Left ventricle myocardium inferior (tissue), 1 donor: ENCODE data around the gene PPM1H. TPM values are rescaled to one million over a fixed set of nuclear protein-coding genes. Genes with fewer than 3 reads are reported as not detected.

Experiments used
- DNase-seq: peaks from one replicate; pipeline ENCODE4 v3.0.0-alpha.2; 2020
- H3K27ac ChIP-seq: fragments of 200-600 bp; replicated peaks from 2 replicates; pipeline ENCODE4 v1.8.0; 2021
- H3K27me3 ChIP-seq: fragments of 200-600 bp; 2 replicates; pipeline ENCODE4 v1.8.0; 2021; ENCODE audit warnings: low read depth
- H3K36me3 ChIP-seq: fragments of 200-600 bp; 2 replicates; pipeline ENCODE4 v1.8.0; 2021
- H3K4me1 ChIP-seq: fragments of 200-600 bp; 2 replicates; pipeline ENCODE4 v1.8.0; 2021
- H3K4me3 ChIP-seq: fragments of 200-600 bp; 2 replicates; pipeline ENCODE4 v1.8.0; 2021; ENCODE audit warnings: mild to moderate bottlenecking, moderate library complexity
- H3K9me3 ChIP-seq: fragments of 200-600 bp; replicated peaks from 2 replicates; pipeline ENCODE4 v1.8.0; 2021
- CTCF ChIP-seq: fragments of 200-600 bp; IDR thresholded peaks from 2 replicates; pipeline ENCODE4 v1.8.0; 2021; ENCODE audit warnings: antibody characterized with exemption, mild to moderate bottlenecking, borderline replicate concordance
- intact Hi-C: fragments of 100-400 bp; cut with micrococcal nuclease; formaldehyde crosslinking; loops from one replicate; pipeline ENCODE4 v1.11.0; 2022
- total RNA-seq: library from RNA; stranded (reverse); fragmentation: NEBNext Ultra II Directional; extraction: Animal tissue kit (Norgen Biotek cat#: 25700); gene quantifications from one replicate; pipeline ENCODE4 v1.2.1, GENCODE V29; 2021
- donor health status: DM: no; HTN: yes; CAD: no; lungs with severe emphysema.

The PPM1H gene
- total RNA-seq, 1 donor from 2014 or later, result 6.0 TPM

GRCh38 chr12:62606654-62607053 is 328.3 kb downstream of the PPM1H start:
- H3K36me3 ChIP-seq, result no peaks in the 10 kb centered on the region
- no peaks in the 10 kb centered on the region for H3K27me3 ChIP-seq
- H3K4me3 ChIP-seq, result no peak overlapping the region
- no peak overlapping the region for H3K27ac ChIP-seq
- H3K9me3 ChIP-seq, result no peaks in the 10 kb centered on the region
- peaks cover 38% of the 10 kb centered on the region for H3K4me1 ChIP-seq
- intact Hi-C loops, result no loop called here
- DNase-seq, result no peak
- TF ChIP-seq CTCF, result no peak

DNA sequence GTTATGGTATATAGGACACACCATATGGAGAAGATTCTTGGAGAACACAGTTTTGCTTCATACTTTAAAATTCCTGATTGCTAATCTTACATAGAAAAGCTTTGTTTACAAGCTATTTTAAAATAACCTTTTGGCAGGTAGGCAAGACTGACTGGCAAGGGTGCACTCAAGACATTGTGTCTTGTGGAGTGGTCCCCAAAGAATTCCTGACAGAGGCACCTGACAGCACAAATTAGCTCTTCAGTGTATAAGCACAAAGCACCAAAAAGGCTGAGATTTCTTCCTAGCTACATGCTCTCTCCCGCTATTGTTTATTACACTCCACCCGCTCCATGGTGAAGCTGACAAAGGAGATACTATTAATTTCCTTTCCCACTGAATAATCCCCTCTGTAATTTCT is 329.0 kb downstream of the PPM1H start:
- Histone ChIP-seq H3K27ac (no peak overlapping the region), H3K36me3 (no peaks in the 10 kb centered on the region), H3K9me3 (no peaks in the 10 kb centered on the region), H3K27me3 (no peaks in the 10 kb centered on the region), H3K4me1 (peaks cover 39% of the 10 kb centered on the region), H3K4me3 (no peak overlapping the region)
- no peak for TF ChIP-seq CTCF
- intact Hi-C loops, result no loop called here
- DNase-seq, result no peak

- no peaks in the 10 kb centered on the region for H3K27me3 ChIP-seq
- intact Hi-C loops, result loop anchor here (5.0 kb wide), 1 partner anchor 187 kb away; no protein-coding TSS in a partner anchor
- H3K36me3 ChIP-seq, result no peaks in the 10 kb centered on the region
- DNase-seq, result no peak
- no peaks in the 10 kb centered on the region for H3K9me3 ChIP-seq
- H3K27ac ChIP-seq, result peak overlapping the region; percentile 100
- TF ChIP-seq CTCF, result no peak
- peak overlapping the region; percentile 86 for H3K4me3 ChIP-seq
- H3K4me1 ChIP-seq, result peaks cover 39% of the 10 kb centered on the region
Observed at GRCh38 chr12:62604871-62605270, 330.1 kb downstream of the PPM1H start.

DNA sequence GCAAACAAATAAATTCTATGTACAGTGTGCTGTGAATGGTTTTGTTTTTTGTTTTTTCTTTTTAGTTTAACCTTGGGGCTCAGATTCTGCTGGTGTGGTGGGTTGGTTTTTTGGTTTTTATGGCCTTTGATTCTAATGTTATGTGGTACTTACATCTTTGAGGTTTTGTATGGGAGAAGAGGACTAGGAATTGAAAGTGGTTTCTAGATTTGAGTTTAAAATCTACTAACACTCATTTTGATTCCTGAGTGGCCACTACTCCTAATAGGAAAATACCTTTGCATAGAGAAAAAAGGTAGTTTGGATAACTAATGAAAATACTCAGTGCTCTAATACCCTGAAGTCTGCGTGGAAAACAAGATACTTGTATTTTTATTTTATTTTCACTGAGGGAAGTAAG is 330.6 kb downstream of the PPM1H start:
- peak overlapping the region; percentile 100 for H3K27ac ChIP-seq

DNA sequence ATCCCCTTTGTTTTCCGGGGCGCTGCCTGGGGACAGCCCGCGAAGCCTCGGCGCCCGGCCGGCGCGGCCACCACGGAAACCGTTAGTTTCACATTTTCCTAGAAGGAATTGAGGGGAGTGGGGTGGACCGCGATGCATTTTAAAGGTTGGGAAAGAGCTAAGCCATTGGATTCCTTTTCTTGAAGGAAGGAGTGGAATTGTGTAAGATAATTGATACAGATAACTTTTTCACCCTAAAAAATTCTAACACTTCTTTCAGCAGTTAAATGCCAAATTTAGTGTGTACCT is 331.2 kb downstream of the PPM1H start:
- intact Hi-C loops, result loop anchor here (5.0 kb wide), 1 partner anchor 189 kb away; no protein-coding TSS in a partner anchor

More for the DNA sequence above, 330.6 kb downstream of the PPM1H start:
- Histone ChIP-seq H3K27me3 (no peaks in the 10 kb centered on the region), H3K9me3 (no peaks in the 10 kb centered on the region), H3K4me1 (peaks cover 39% of the 10 kb centered on the region), H3K4me3 (peak overlapping the region; percentile 86), H3K36me3 (no peaks in the 10 kb centered on the region)
- intact Hi-C loops, result loop anchor here (5.0 kb wide), 1 partner anchor 188 kb away; no protein-coding TSS in a partner anchor
- no peak for TF ChIP-seq CTCF
- no peak for DNase-seq

More for the DNA sequence above, 331.2 kb downstream of the PPM1H start:
- Histone ChIP-seq H3K9me3 (no peaks in the 10 kb centered on the region), H3K27ac (peak overlapping the region; percentile 100), H3K27me3 (no peaks in the 10 kb centered on the region), H3K4me1 (peaks cover 39% of the 10 kb centered on the region), H3K36me3 (no peaks in the 10 kb centered on the region), H3K4me3 (peak overlapping the region; percentile 86)
- DNase-seq, result no peak
- no peak for TF ChIP-seq CTCF
